ENCODE measurements around the gene EEF1AKMT2. TPM values are rescaled to one million over a fixed set of nuclear protein-coding genes. Genes with fewer than 3 reads are reported as not detected.

Gene EEF1AKMT2
- total and polyA plus RNA-seq, 2 of the 13 experiments (the other 11 are each of a cell fraction or from before 2014, with no cell fraction given): 11.3 to 19.3 TPM

DNA sequence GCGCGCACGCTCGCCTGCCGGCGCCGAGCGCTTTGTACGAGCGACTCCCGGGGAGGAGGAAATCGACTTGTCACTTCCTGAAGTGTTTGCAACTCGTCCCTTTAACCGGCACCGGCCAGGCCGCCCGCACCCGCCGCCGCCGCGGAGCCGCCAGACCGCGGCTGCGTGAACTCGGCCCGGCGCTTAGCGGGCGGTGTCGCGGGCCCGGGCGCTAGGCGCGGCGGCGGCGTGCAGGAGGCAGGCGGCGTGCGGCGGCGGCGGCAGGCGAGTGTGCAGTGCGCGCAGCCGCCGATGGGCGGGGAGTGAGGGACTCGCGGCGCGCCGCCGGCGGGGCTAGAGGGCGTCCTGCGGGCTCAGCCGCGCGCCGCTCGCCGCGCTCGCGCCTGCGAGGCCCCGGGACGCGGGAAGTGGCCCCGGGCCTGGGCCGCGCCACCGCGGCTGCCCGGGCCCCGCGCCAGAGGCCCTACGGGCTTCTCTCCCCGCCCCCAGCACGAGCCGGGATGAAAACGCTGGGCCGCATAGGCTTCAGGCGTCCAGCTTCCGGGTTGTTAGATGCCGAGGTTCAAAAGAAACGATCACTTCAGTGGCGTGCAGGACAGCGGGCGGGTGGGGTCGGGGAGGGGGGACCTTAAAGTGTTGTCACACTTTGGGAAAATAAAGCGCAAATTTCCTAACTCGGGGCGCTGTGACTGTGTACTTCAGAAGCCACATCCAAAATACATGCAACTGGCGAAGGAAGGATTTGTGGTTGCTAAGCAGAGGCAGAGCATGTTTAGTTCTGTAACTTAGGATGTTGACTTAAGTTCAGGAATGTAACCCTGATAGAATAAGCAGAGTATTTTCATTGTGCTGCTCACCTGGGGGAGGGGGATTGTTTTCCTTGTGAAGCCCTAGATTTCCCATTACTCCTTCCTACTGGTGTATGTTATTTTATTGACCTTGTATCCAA lies 47.3 kb downstream of the EEF1AKMT2 start, which contains the start of gene FAM53B (continued):
- TF ChIP-seq BORCS8-MEF2B (CRISPR knock-in tag; IDR thresholded peaks at IDR 0.05) (no peak), ATF1 (CRISPR knock-in tag; IDR thresholded peaks at IDR 0.05) (no peak), PHF21A (CRISPR knock-in tag; IDR thresholded peaks at IDR 0.05) (peak; percentile 57; the same call in 1 of the 2 replicates), EEA1 (CRISPR knock-in tag; IDR thresholded peaks at IDR 0.05; ENCODE audit: borderline replicate concordance) (no peak), GTF3A (CRISPR knock-in tag; conservative IDR thresholded peaks at IDR 0.05) (no peak), ZNF550 (CRISPR knock-in tag; IDR thresholded peaks at IDR 0.05; ENCODE audit: borderline replicate concordance) (no peak), TSC22D2 (CRISPR knock-in tag; IDR thresholded peaks at IDR 0.05; ENCODE audit: borderline replicate concordance) (no peak), TOE1 (CRISPR knock-in tag; IDR thresholded peaks at IDR 0.05) (no peak), EED (CRISPR knock-in tag; IDR thresholded peaks at IDR 0.05) (no peak), SAP130 (CRISPR knock-in tag; IDR thresholded peaks at IDR 0.05; ENCODE audit: low read depth) (peak; percentile 64), ZNF570 (CRISPR knock-in tag; IDR thresholded peaks at IDR 0.05; ENCODE audit: borderline replicate concordance) (no peak), NR2C2 (CRISPR knock-in tag; IDR thresholded peaks at IDR 0.05; ENCODE audit: borderline replicate concordance) (no peak), GTF2F1 (IDR thresholded peaks at IDR 0.05; ENCODE audit: low read length) (0 out of 2 replicates have a peak, but pooled peaks have one; percentile 35), SKI (IDR thresholded peaks at IDR 0.05; ENCODE audit: partially characterized antibody) (peak; percentile 59), ZNF709 (CRISPR knock-in tag; IDR thresholded peaks at IDR 0.05) (no peak), EP300 (IDR thresholded peaks at IDR 0.05; ENCODE audit: low read depth in 2 of 2, low read length in 2 of 2) (peak in 1 of 2 experiments; percentile 71; a peak in 1 of 4 replicates), EP300 (CRISPR knock-in tag; IDR thresholded peaks at IDR 0.05; ENCODE audit: borderline replicate concordance) (no peak)
- TF ChIP-seq, protein P1, sequence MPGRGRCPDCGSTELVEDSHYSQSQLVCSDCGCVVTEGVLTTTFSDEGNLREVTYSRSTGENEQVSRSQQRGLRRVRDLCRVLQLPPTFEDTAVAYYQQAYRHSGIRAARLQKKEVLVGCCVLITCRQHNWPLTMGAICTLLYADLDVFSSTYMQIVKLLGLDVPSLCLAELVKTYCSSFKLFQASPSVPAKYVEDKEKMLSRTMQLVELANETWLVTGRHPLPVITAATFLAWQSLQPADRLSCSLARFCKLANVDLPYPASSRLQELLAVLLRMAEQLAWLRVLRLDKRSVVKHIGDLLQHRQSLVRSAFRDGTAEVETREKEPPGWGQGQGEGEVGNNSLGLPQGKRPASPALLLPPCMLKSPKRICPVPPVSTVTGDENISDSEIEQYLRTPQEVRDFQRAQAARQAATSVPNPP (CRISPR knock-in tag; IDR thresholded peaks at IDR 0.05): no peak
- TF ChIP-seq, protein P2, sequence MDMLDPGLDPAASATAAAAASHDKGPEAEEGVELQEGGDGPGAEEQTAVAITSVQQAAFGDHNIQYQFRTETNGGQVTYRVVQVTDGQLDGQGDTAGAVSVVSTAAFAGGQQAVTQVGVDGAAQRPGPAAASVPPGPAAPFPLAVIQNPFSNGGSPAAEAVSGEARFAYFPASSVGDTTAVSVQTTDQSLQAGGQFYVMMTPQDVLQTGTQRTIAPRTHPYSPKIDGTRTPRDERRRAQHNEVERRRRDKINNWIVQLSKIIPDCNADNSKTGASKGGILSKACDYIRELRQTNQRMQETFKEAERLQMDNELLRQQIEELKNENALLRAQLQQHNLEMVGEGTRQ (IDR thresholded peaks at IDR 0.05; ENCODE audit: low read depth, low read length): no peak
- TF ChIP-seq, protein P2 (CRISPR knock-in tag; IDR thresholded peaks at IDR 0.05; ENCODE audit: borderline replicate concordance): no peak
- TF ChIP-seq, protein P3, sequence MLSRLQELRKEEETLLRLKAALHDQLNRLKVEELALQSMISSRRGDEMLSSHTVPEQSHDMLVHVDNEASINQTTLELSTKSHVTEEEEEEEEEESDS (CRISPR knock-in tag; IDR thresholded peaks at IDR 0.05; ENCODE audit: borderline replicate concordance): no peak
- TF ChIP-seq, protein P4, sequence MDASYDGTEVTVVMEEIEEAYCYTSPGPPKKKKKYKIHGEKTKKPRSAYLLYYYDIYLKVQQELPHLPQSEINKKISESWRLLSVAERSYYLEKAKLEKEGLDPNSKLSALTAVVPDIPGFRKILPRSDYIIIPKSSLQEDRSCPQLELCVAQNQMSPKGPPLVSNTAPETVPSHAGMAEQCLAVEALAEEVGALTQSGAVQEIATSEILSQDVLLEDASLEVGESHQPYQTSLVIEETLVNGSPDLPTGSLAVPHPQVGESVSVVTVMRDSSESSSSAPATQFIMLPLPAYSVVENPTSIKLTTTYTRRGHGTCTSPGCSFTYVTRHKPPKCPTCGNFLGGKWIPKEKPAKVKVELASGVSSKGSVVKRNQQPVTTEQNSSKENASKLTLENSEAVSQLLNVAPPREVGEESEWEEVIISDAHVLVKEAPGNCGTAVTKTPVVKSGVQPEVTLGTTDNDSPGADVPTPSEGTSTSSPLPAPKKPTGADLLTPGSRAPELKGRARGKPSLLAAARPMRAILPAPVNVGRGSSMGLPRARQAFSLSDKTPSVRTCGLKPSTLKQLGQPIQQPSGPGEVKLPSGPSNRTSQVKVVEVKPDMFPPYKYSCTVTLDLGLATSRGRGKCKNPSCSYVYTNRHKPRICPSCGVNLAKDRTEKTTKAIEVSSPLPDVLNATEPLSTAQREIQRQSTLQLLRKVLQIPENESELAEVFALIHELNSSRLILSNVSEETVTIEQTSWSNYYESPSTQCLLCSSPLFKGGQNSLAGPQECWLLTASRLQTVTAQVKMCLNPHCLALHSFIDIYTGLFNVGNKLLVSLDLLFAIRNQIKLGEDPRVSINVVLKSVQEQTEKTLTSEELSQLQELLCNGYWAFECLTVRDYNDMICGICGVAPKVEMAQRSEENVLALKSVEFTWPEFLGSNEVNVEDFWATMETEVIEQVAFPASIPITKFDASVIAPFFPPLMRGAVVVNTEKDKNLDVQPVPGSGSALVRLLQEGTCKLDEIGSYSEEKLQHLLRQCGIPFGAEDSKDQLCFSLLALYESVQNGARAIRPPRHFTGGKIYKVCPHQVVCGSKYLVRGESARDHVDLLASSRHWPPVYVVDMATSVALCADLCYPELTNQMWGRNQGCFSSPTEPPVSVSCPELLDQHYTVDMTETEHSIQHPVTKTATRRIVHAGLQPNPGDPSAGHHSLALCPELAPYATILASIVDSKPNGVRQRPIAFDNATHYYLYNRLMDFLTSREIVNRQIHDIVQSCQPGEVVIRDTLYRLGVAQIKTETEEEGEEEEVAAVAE (CRISPR knock-in tag; IDR thresholded peaks at IDR 0.05; ENCODE audit: borderline replicate concordance): no peak
